Amygdala (tissue), 56 donors: ENCODE measurements around the gene FCRL3.
"Not testable (repeated sequence)": the region's sequence is repeated elsewhere in the genome, so short reads cannot be mapped to it uniquely, and the experiment has no call there.

Source experiments
- DNase-seq, 56 donors: peaks; one replicate each; lab custom pipeline; 2025; lab: John Stamatoyannopoulos, UW

The FCRL3 gene, protein sequence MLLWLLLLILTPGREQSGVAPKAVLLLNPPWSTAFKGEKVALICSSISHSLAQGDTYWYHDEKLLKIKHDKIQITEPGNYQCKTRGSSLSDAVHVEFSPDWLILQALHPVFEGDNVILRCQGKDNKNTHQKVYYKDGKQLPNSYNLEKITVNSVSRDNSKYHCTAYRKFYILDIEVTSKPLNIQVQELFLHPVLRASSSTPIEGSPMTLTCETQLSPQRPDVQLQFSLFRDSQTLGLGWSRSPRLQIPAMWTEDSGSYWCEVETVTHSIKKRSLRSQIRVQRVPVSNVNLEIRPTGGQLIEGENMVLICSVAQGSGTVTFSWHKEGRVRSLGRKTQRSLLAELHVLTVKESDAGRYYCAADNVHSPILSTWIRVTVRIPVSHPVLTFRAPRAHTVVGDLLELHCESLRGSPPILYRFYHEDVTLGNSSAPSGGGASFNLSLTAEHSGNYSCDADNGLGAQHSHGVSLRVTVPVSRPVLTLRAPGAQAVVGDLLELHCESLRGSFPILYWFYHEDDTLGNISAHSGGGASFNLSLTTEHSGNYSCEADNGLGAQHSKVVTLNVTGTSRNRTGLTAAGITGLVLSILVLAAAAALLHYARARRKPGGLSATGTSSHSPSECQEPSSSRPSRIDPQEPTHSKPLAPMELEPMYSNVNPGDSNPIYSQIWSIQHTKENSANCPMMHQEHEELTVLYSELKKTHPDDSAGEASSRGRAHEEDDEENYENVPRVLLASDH

DNA sequence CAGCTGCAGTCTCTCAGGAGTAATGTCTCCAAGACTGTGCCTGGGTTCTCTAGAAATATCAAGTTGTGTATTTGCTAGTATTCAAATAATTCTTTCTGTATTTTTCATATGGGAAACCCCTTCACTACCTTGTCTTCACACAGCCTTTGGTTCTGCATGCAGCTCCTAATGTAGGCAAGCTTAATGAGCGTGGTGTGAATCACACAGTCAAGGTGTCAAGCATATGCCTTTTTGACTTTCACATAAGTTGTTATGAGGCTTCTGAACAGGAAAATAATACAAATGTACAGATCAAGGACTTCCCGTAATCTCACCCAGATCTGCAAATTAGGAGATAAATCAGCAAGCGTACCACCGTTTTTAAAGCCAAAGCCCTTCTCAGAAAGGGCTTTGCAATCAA, at the start of gene FCRL3:
Gene FCRL3 (minus strand): TSS at position 38 of the 400 bp plus-strand sequence. CDS start 280 bp downstream, outside the sequence.
- no peak for DNase-seq

DNA sequence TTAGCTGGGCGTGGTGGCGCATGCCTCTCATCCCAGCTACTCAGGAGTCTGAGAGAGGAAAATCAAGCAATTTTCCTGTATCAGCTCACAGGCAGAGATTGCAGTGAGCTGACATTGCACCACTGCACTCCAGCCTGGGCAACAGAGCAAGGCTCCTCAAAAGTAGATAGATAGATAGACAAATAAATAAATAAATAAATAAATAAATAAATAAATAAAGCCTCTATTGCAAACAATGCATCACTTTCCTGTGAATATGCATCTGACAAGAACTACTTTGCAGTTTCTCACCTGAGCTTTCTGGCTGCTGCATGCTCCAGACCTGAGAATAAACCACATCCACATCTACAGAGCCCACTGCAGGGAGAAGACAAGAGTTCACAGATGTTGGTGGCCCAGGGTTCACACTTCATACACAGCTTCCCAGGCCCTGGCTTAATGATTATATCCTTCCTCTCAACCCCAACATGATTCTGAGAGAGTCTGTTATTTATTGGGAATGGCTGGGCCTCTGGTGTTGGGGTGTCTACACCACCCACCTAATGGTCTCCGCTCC, 47.8 kb upstream of the FCRL3 start:
- no peak for DNase-seq

DNA sequence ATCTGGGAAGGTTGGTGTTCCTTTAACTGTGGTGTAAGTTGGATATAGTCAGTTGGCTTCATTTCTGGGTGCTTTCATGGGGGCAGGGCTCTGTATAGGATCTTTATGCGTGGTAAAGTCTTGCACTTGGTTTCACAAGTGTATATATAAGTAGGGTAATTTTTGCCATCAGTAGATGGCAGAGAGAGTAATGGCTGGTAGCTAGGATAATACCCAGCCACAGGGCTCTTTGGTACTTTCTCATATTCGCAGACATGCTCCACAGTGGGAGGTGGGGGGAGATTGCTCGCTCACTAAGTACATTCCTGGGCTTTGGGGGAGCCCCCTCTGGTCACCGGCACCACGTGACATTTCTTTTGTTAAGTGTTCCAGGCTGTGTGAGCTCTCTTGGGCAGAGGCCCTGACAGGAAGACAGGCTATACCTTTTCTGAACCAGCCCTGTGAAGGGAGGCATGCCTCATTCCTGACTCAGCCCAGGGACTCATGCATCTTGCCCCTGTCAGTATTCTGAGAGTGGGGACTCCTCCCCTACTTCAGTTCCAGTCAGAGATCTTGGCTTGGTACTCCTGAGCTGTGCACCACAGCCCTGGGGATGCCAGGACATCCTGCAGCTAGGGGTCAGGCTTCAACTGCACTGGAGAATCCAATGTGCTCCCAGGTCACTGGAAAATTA, 38.8 kb upstream of the FCRL3 start:
- DNase-seq: no peak

DNA sequence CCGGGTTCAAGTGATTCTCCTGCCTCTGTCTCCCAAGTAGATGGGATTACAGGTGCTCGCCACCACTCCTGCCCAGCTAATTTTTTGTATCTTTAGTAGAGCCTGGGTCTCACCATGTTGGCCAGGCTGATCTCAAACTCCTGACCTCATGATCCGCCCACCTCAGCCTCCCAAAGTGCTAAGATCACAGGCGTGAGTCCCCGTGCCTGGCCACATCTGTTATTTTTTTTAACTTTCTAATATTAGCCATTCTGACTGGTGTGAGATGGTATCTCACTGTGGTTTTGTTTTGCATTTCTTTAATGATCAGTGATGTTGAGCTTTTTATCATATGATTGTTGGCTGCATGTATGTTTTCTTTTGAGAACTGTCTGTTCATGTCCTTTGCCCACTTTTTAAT, 35.4 kb upstream of the FCRL3 start:
- not testable (repeated sequence) for DNase-seq

DNA sequence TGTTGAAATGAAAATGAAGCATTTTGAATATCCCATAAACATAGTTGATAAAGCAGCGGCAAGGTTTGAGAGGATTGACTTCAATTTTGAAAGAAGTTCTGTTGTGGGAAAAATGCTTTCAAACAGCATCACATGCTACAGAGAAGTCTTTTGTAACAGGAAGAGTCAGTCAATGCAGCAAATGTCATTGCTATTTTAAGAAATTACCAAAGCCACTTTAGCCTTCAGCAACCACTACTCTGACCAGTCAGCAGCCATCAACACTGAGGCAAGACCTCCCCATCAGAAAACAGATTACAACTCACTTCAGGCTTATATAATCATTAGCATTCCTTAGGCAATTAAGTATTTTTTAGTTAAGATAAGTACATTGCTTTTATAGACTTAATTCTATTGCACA, 33.8 kb upstream of the FCRL3 start:
- DNase-seq: no peak

DNA sequence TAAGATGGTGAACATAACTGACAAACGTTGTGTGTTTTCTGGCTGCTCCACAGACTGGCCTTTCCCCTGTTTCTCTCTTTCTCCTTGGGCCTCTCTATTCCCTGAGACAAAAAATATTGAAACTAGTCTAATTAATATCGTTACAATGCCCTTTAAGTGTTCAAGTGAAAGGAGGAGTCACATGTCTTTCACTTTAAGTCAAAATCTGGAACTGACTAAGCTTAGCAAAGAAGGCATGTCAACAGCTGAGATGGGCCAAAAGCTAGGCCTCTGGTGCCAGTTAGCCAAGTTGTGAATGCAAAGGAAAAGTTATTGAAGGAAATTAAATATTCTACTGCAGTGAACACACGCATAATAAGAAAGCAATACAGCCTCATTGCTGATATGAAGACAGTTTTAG, 32.2 kb upstream of the FCRL3 start:
- no peak for DNase-seq

DNA sequence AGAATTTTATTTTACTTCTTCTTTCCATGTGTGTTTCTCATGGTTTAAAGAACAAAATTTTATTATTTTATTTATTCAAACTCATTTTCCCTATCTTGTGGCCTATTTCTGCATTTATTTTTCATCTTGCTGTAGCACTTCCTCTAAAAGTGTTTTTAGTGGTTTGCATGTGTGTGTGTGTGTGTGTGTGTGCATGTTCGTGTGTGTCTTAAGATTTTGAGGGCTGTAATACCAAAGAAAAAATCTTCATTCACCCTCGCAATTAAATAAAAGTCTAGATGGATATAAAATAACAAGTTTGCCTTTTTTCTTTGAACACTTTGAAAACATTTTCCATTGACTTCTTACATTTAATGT, 24.6 kb upstream of the FCRL3 start:
- no peak for DNase-seq

DNA sequence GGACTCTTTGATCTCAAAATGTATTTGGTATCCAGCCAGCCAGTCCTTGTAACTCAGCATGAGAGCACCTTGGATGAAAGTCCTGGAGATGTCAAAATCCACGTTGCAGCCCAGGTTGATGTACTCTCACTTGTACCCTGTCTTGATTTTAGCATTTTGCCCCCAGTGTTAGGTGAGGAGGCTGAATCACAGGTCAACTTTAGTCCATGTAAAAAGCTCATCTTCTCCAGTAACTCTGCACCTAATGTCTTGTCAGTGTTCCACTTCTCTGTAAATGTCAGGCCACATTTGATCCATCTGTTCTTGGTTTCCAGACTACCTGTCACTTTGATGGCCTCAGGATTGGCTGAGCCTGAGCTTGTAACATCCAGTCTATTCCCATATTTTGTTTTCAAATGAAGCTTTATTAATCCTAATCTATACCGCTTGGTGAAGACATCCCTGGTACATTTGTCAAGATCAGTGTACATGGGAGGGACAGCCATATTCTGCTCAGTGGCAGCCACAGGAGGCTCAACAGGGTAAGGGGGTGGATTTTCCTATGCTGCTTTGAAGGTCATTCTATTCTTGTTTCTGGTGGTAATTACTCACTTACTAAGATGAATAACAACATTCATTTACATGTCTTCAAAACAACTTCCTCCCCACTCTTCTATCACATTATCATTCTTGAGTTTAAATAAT, 24.1 kb upstream of the FCRL3 start:
- DNase-seq: no peak

DNA sequence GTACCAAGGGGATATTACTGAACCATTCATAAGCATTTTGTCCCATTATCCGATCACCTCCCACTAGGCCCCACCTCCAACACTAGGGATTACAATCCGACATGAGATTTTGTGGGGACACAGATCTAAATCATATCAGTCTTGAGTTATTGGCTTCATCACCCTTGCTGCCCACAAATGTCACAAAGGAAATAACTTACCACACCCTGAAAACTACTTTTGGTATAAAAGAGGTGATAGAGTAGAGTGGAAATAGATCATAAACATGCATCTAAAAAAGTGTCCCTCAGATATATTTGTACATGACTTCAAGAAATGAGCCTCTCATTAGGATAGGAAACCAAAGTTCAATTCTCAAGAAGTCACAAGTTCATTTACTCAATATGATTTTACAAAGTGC, 22.6 kb upstream of the FCRL3 start:
- DNase-seq: no peak

DNA sequence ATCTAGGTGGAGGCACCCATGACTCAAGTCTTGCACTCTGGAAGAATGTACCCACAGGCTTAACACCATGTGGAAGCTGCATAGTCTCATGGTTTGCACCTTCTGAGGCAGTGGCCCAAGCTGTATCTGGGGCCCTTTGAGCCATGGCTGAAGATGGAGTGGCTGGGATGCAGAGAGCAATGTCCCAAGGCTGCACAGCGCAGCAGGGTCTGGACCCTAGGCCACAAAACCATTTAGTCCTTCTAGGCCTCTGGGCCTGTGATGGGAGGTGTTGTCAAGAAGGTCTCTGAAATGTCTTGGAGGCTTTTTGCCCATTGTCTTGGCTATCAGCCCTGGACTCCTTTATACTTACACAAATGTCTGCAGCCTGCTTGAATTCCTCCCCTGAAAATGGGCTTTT, 21.4 kb upstream of the FCRL3 start:
- DNase-seq: no peak

DNA sequence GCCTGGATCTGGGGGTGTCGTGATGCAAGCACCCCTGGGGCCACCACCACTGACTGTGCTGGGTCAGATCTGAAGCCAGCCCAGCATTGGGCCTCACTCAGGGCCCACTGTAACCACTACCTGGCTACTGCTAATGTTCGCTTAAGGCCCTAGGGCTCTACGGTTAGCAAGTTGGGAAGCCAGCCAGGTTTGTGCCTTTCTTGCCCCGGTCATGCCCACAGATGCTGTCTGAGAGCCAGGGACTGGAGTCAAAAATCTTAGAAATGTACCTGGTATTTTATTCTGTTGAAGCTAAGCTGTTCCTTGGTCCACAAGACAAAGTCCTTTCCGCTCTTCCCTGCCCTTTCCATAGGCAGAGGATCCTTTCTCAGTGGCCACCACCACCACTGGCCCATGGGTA, 15.2 kb upstream of the FCRL3 start:
- no peak for DNase-seq

DNA sequence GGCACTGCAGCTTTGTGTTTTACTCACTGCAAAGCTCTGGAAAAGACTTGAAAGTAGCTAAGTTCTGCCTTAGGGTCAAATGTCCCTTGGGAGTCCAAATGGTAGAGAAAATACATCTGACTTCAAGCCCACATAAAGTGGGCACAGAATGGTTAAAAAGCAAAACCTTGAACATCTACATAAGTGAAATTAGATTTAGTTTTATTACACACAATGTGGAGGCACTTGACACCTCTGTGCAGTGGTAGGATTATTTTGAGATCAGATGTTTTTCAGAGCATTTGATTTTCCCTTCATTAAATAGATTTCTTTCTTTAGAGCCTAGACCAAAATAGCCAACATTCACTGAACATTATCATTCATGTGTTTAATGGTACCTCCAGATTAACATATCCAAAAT, 11.2 kb upstream of the FCRL3 start:
- DNase-seq: no peak

DNA sequence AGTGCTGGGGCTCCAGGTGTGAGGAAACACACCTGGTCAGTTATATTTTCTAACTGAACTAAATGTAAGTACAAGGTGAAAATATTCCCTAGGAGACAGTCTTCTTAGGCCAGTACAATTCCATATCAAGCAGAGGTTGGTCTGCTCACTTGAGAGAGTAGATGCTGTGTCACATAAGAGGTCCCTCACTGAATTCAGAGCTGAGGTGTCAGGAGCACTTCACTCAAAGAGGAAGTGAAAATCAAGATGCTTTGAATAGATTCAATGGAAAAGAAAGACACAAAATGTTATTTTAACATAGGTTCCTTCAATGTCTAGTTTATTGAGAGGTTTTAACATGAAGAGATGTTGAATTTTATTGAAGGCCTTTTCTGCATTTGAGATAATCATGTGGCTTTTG, 4.3 kb upstream of the FCRL3 start:
- no peak for DNase-seq

DNA sequence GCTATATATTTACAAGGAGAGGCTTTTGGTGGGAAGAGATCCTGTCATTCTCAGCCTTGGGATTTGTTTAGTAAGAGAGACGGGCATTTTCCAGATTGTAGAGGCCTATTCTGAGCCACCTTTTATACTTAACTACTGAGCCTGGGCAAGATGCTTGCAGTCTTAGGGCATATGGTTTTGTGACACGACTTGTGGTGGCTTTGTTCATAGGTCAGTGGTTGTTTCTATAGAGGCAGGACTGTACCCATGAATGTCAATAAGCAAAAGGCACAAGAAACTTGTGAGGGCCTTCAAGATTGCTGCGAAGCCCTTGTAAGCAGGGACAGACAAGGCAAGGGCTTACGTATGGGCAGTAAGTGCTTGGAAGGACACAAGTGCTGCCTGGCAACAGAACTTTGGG, 3.4 kb upstream of the FCRL3 start:
- no peak for DNase-seq

DNA sequence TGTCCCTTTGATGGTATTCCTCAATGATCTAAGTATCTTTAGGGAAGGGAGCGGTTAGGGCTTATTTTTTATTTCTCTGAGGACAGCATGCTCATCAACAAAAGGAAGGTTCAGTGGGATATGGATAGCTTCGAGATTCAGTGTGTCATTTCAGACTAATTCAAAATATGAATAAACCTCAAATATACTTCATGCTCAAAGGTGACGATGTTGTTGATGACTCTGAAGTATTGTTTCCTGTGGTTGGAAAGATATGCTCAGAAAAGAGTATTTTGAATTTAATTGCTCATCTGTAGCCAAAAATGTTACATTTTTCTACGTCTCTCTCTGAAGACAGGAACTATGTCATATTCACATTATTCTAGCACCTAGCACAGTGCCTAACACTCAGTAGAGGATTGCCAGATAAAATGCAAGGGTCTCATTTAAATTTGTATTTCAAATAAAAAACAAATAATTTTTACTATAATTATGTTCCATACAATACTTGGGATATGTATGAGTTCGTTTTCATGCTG, 1.8 kb upstream of the FCRL3 start:
- DNase-seq: no peak

DNA sequence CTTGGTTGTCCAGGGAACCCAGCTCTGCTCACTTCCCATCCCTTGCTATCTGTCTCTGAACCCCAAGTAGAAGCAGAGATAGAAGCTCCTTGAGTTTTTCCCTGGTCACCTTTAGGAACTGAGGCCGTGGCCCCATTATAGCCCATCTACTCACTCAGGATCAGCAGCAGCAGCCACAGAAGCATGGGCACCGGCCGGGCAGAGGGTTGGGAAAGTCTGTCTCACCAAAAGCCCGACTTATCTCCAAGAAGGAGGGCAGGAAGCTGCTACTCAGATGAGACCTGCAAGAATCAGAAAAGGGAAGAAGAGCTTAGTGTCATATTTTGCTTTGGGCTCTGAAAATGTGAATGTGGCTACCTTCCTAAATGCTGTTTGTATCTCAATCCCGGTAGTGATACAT, 264 bp downstream of the FCRL3 start:
- DNase-seq: no peak

DNA sequence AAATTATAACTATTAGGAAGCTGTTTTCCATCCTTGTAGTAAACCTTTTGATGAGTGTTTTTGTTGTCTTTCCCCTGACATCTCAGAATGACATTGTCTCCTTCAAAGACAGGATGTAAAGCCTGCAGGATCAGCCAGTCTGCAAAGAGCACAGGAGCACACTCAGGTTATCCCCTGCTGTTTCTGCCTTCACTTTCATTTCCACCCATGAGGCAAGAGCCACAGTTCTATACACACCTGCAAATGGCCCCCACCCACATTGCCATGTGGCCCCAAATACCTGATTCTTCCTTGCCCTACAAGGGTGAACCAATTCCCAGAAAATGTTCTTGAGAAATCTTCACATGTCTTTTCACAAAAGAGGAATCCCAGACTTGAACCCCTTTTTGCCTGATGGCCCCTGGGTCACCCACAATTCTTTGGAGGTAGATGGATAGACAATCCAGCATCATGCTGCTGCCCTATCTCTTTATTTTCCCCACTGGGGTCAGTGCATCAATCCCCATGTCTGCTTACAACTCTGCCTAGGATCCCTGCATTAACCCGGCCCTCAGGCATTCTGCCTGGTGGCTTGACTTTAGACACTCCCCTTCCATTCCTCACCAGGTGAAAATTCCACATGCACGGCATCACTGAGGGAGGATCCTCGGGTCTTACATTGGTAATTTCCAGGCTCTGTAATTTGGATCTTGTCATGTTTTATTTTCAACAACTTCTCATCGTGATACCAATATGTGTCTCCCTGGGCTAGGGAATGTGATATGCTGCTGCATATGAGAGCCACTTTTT, 2.6 kb downstream of the FCRL3 start:
- no peak for DNase-seq

DNA sequence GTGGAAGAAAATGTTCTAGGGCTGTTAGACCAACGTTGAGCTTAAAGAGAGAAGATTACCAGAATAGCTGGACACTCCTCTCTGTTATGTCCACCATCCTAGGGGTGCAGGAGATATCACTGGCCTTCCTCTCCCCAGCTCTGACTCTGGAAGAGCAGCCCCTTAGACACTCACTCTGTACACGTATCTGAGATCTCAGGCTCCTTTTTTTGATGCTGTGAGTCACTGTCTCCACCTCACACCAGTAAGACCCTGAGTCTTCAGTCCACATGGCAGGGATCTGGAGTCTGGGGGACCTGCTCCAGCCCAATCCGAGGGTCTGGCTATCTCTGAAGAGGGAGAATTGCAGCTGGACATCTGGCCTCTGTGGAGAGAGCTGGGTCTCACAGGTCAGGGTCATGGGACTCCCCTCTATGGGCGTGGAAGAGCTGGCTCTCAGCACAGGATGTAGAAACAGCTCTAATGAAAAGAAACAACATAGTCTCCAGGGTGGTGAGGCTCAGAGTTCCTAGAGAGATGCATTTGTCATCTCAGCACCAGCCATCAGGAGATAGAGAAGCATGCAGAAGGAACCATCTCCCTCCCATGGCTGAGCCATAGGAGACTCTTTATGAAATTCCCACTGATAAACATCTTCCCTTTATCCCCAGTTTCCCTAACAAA, 3.5 kb downstream of the FCRL3 start:
- no peak for DNase-seq

DNA sequence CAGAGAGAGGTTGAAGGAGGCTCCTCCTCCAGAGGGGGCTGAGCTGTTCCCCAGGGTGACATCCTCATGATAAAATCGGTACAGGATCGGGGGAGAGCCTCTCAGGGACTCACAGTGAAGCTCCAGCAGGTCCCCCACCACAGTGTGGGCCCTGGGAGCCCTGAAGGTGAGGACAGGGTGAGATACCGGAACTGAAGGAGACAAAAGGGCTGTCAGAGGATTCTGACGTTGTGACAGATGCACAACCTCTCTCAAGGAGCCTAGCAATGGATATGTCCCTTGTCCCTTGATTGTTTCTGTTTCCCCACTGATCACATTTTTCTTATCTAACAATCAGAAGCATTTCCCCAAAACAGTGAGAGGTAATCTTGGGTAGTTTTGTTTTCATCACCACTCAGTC, 5.2 kb downstream of the FCRL3 start:
- no peak for DNase-seq
